Heart right ventricle (tissue), 16 donors: ENCODE results near the gene VWA5B2. TPM values are rescaled to one million over a fixed set of nuclear protein-coding genes. Genes with fewer than 3 reads are reported as not detected.

ENCODE experiments used
- ATAC-seq, 8 donors: fragments of 200-7000 bp; cut with Tn5 transposase; one replicate each; pipeline ENCODE4 v1.9.1; 2020; ENCODE audit warnings: mild to moderate bottlenecking in 8 of 8, moderate library complexity in 8 of 8, moderate number of reproducible peaks in 1 of 8
- DNase-seq, 2 donors: peaks; one replicate each; pipeline ENCODE4 v3.0.0-alpha.2; 2020
- H3K27ac ChIP-seq, 10 donors: fragments of 200-600 bp; sonication (generic) in 2 of 10; one replicate each; pipeline versions ENCODE4 v1.5.0 to v1.8.0; 2020 to 2022; ENCODE audit warnings: mild to moderate bottlenecking in 3 of 10
- H3K27me3 ChIP-seq, 7 donors: fragments of 200-600 bp; one replicate each; pipeline ENCODE4 v1.8.0; 2021 to 2022; ENCODE audit warnings: mild to moderate bottlenecking in 2 of 7
- H3K36me3 ChIP-seq, 9 donors: fragments of 200-600 bp; sonication (generic) in 1 of 9; one replicate each; pipeline versions ENCODE4 v1.5.0 to v1.8.0; 2020 to 2022; ENCODE audit warnings: mild to moderate bottlenecking in 2 of 9
- H3K4me1 ChIP-seq, 9 donors: fragments of 200-600 bp; sonication (generic) in 1 of 9; one replicate each; pipeline versions ENCODE4 v1.5.0 to v1.8.0; 2020 to 2022; ENCODE audit warnings: mild to moderate bottlenecking in 4 of 9
- H3K4me3 ChIP-seq, 10 donors: fragments of 200-600 bp; sonication (generic) in 2 of 10; one replicate each; pipeline versions ENCODE4 v1.5.0 to v1.8.0; 2020 to 2022; ENCODE audit warnings: mild to moderate bottlenecking in 7 of 10, moderate library complexity in 2 of 10
- H3K9me3 ChIP-seq, 11 donors: fragments of 200-600 bp in 10 of 11; sonication (generic) in 2 of 11; one replicate each; pipeline versions ENCODE4 v1.5.0 to v1.8.0; 2013 to 2022; ENCODE audit warnings: mild to moderate bottlenecking in 2 of 11, control low read depth in 1 of 11, moderate library complexity in 1 of 11
- WGBS, 2 donors: extraction: QIAGEN DNeasy Blood & Tissue Kit; methylation state at CpG; one replicate each; pipeline ENCODE4 v1.1.7; 2013; ENCODE audit warnings: inconsistent platforms in 1 of 2; 5-methylcytosine and 5-hydroxymethylcytosine counted together
- intact Hi-C, 10 donors: fragments of 100-400 bp; cut with DNase I; formaldehyde crosslinking; loops; one replicate each; pipeline versions ENCODE4 v1.11.1 to v1.14.2; 2022
- polyA plus RNA-seq, 2 donors: library from polyadenylated mRNA; stranded (reverse); fragments of 200-250 nt; gene quantifications; one replicate each; pipeline ENCODE4 v1.2.3, GENCODE V29; 2013
- total RNA-seq, 10 donors: library from RNA; stranded (reverse); fragmentation: NEBNext Ultra II Directional in 3 of 10; extraction: Animal tissue kit (Norgen Biotek cat#: 25700) in 3 of 10; gene quantifications; one replicate each; pipeline versions ENCODE4 v1.2.1 to v1.2.4, GENCODE V29; 2021 to 2023
- TF ChIP-seq, protein P1 (sequence below), 9 donors: fragments of 200-600 bp; sonication (generic) in 2 of 9; IDR thresholded peaks; one replicate each; pipeline versions ENCODE4 v1.5.0 to v1.8.0; 2021 to 2022; ENCODE audit warnings: antibody characterized with exemption in 9 of 9, mild to moderate bottlenecking in 5 of 9, moderate library complexity in 1 of 9
- donor health status: Arrhythmogenic right ventricular cardiomyopathy.
- donor health status: ischemic (EF 13 %, LVEDD 7.1; RV severe dilation, severe dysfunction).
- donor health status: healthy with polysubstance abuse.
- donor health status: DM: no; HTN: yes; CAD: no.
- donor health status: DM: no; HTN: no; CAD: no.
- donor health status: ischemic (EF 25% LVEDD 6.9; RV normal size, moderate dysfunction).
- donor health status: ischemic (EF 25% LVEDD 5.7; RV mildly dilated, moderate dysfunction).
- donor health status: healthy.
- donor health status: DM: yes; HTN: yes; CAD: no.
- donor health status: Ischemic cardiomyopathy.
- donor health status: ischemic (EF 35%, LVEDD 5.7; RV mildly dilated, moderate dysfunction).
- donor health status: nonischemic (EF 11% LVEDD 7.7; RV severe dilation, severe dysfunction).
- donor health status: DM: yes; HTN: yes; CAD: no.
- donor health status: PGD.
- donor health status: ischemic (EF 29% LVEDD 5.4; RV normal size, mild dysfunction).
- donor health status: nonischemic (EF 23%, LVEDD 6.1; RV moderate dilation, normal function).

The VWA5B2 gene
- total and polyA plus RNA-seq, 12 donors = 0.03 to 0.09 TPM; not detected in 10

DNA sequence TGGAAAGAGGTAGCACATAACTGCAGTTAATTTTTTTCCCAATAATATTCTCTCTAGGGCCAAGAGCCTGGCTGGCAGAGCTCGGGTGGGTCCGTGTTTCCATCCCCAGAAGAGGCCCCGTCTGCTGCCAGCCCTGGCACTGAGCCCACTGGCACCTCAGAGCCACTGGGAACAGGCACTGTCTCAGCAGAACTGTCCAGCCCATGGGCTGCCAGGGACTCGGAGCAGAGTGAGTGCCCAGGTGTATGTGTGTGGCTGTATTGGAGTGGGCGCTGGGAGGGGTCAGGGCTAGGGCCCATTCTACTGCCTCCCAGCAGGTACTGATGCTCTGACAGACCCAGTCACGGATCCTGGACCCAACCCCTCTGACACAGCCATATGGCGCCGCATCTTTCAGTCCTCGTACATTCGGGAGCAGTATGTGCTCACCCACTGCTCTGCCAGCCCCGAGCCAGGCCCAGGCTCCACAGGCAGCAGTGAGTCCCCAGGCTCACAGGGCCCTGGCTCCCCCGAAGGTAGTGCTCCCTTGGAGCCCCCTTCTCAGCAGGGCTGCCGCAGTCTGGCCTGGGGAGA is 8.9 kb downstream of the VWA5B2 start:
- peaks cover 0 to 9% (median 5%) of the 10 kb centered on the region in 7 donors for H3K27me3 ChIP-seq
- TF ChIP-seq, protein P1, sequence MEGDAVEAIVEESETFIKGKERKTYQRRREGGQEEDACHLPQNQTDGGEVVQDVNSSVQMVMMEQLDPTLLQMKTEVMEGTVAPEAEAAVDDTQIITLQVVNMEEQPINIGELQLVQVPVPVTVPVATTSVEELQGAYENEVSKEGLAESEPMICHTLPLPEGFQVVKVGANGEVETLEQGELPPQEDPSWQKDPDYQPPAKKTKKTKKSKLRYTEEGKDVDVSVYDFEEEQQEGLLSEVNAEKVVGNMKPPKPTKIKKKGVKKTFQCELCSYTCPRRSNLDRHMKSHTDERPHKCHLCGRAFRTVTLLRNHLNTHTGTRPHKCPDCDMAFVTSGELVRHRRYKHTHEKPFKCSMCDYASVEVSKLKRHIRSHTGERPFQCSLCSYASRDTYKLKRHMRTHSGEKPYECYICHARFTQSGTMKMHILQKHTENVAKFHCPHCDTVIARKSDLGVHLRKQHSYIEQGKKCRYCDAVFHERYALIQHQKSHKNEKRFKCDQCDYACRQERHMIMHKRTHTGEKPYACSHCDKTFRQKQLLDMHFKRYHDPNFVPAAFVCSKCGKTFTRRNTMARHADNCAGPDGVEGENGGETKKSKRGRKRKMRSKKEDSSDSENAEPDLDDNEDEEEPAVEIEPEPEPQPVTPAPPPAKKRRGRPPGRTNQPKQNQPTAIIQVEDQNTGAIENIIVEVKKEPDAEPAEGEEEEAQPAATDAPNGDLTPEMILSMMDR (IDR thresholded peaks at IDR 0.05) = no peak

DNA sequence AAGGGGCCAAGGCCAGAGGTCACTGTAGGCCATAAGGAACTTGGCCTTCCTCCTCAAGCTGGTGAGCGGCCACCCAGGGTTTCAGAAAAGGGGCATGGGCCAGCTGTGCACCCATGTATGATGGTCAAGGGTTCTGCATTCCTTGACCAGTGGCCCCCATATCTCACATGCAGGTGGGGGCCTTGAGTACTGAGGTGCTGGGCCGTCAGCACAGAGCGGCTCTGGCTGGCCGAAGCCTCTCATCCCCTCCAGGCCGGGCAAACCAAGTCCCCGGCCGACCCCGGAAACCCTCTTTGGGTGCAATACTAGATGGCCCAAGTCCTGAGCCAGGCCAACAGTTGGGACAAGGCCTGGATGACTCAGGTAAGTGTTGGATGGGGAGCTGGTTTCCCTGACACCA is 9.8 kb downstream of the VWA5B2 start:
- H3K27me3 ChIP-seq = peaks cover 0 to 8% (median 3%) of the 10 kb centered on the region in 7 donors
- no peak overlapping the region for H3K4me3 ChIP-seq
- no peak for DNase-seq
- no peak overlapping the region for H3K27ac ChIP-seq
- peaks cover 0 to 25% (median 13%) of the 10 kb centered on the region in 9 donors for H3K36me3 ChIP-seq
- 91% methylated on average over 8 of the region's 8 CpGs for whole genome bisulfite sequencing, 2 donors
- TF ChIP-seq, protein P1 (IDR thresholded peaks at IDR 0.05) = no peak
- intact Hi-C loops = no loop called here
- ATAC-seq = no peak
- H3K9me3 ChIP-seq = no peaks in the 10 kb centered on the region
- H3K4me1 ChIP-seq = peaks cover 0 to 8% (median 7%) of the 10 kb centered on the region in 9 donors

More for the DNA sequence above, 8.9 kb downstream of the VWA5B2 start:
- Histone ChIP-seq H3K27ac (no peak overlapping the region), H3K4me1 (peaks cover 0 to 8% (median 7%) of the 10 kb centered on the region in 9 donors), H3K36me3 (peaks cover 0 to 16% (median 11%) of the 10 kb centered on the region in 9 donors), H3K9me3 (no peaks in the 10 kb centered on the region), H3K4me3 (no peak overlapping the region)
- WGBS, 2 donors = 72 to 73% methylated on average over 13 of the region's 13 CpGs
- DNase-seq (no peak), ATAC-seq (no peak)
- intact Hi-C loops = no loop called here

DNA sequence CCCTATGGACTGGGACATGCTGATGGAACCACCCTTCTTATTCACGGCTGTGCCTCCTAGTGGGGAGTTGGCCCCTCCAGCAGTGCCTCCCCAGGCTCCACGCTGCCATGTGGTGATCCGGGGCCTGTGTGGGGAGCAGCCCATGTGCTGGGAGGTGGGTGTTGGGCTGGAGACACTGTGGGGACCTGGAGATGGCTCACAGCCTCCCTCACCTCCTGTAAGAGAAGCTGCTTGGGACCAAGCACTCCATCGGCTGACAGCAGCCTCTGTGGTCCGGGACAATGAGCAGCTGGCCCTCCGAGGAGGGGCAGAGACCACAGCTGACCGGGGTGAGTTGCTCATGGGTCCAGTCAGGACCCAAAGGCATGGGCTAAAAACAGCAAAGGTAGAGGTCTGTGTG is 10.3 kb downstream of the VWA5B2 start:
- TF ChIP-seq, protein P1 (IDR thresholded peaks at IDR 0.05) = no peak
- H3K4me1 ChIP-seq = peaks cover 0 to 8% (median 7%) of the 10 kb centered on the region in 9 donors
- intact Hi-C loops = loop anchor here (10.0 kb wide), 4 partner anchors 55 to 345 kb away; partner anchors contain the start of genes ABCF3 (in 2 of the 10) and ABCC5 (in 1 of the 10)
- H3K27ac ChIP-seq = no peak overlapping the region
- H3K36me3 ChIP-seq = peaks cover 0 to 30% (median 17%) of the 10 kb centered on the region in 9 donors
- WGBS, 2 donors = 77% methylated on average over 7 of the region's 7 CpGs
- no peak for DNase-seq
- ATAC-seq = no peak
- H3K9me3 ChIP-seq = no peaks in the 10 kb centered on the region
- no peak overlapping the region for H3K4me3 ChIP-seq
- peaks cover 0 to 8% (median 3%) of the 10 kb centered on the region in 7 donors for H3K27me3 ChIP-seq

DNA sequence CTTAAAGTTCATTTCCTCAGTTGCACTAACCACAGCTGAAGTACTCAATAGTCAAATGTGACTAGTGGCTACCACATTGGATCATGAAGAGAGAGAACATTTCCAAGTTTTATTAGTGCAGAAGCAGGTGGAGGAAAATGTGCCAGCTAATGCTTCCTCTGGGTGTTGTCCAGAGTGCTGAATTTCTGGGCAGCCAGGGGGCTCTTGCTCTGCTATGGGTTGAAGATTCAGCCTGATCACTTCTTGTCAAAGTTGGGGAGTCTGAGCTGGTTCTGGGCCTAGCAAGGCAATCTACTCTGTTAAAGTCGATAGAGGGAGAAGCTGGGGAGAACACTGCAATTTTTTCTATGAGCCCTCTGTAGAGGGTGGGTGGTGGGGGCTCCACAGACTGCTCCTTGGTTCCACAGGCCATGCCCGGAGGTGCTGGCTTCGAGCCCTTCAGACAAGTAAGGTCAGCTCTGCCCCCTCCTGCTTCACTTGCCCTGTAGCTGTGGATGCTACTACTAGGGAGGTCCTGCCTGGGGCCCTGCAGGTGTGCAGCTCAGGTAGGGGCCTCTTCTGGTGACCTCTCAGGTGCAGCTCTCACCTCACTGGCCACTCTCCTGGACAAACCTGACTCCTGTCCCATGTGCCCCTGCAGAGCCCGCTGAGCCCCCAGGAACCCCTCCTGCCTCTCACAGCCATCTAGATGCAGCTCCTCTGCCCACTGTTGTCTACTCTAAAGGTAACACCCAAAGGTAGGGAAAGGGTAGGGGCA is 11.2 kb downstream of the VWA5B2 start:
- Histone ChIP-seq H3K9me3 (no peaks in the 10 kb centered on the region), H3K27ac (no peak overlapping the region), H3K36me3 (peaks cover 0 to 38% (median 23%) of the 10 kb centered on the region in 9 donors), H3K27me3 (peaks cover 0 to 8% (median 3%) of the 10 kb centered on the region in 7 donors), H3K4me1 (peaks cover 0 to 8% (median 7%) of the 10 kb centered on the region in 9 donors), H3K4me3 (no peak overlapping the region)
- no peak for ATAC-seq
- TF ChIP-seq, protein P1 (IDR thresholded peaks at IDR 0.05) = no peak
- intact Hi-C loops = loop anchor here (10.0 kb wide), 4 partner anchors 56 to 346 kb away; partner anchors contain the start of genes ABCF3 (in 2 of the 10) and ABCC5 (in 1 of the 10)
- DNase-seq = no peak
- 68% methylated on average over 4 of the region's 4 CpGs for WGBS, 2 donors
